Activated CD4-positive, alpha-beta memory T cell treated with anti-CD3 and anti-CD28 coated beads, Interleukin-2, amount 10 ng/mL, durations not matched to agents 7 days and 5 days (primary cell): ENCODE results near the gene ESRRA. TPM values are rescaled to one million over a fixed set of nuclear protein-coding genes. Genes with fewer than 3 reads are reported as not detected.

Source experiments
- CTCF ChIA-PET: fragments of 350-600 bp; sonication (Branson Sonifier 250); formaldehyde crosslinking; loops from one replicate; lab custom pipeline; 2021; ENCODE audit warnings: antibody characterized with exemption, inconsistent platforms; lab: Charles Lee
- POLR2A ChIA-PET: fragments of 350-600 bp; sonication (Branson Sonifier 250); formaldehyde crosslinking; loops from one replicate; lab custom pipeline; 2021; ENCODE audit warnings: antibody characterized with exemption; lab: Charles Lee
- DNase-seq: peaks from one replicate; pipeline ENCODE4 v3.0.0-alpha.2; 2020
- H3K27ac Mint-ChIP-seq: one replicate; pipeline ENCODE4 v1.8.0; 2021; ENCODE audit warnings: mild to moderate bottlenecking, mixed read lengths
- H3K27me3 Mint-ChIP-seq: one replicate; pipeline ENCODE4 v1.8.0; 2021; ENCODE audit warnings: mixed read lengths
- H3K36me3 Mint-ChIP-seq: one replicate; pipeline ENCODE4 v1.8.0; 2021; ENCODE audit warnings: low read depth, mixed read lengths
- H3K4me1 Mint-ChIP-seq: one replicate; pipeline ENCODE4 v1.8.0; 2021; ENCODE audit warnings: mixed read lengths
- H3K4me3 Mint-ChIP-seq: one replicate; pipeline ENCODE4 v1.8.0; 2021; ENCODE audit warnings: mild to moderate bottlenecking, mixed read lengths
- H3K9me3 Mint-ChIP-seq: one replicate; pipeline ENCODE4 v1.8.0; 2021; ENCODE audit warnings: mixed read lengths
- total RNA-seq, 2 experiments: library from RNA; stranded (reverse); gene quantifications; one replicate each; pipeline ENCODE4 v1.2.3, GENCODE V29; 2021

The ESRRA gene
- total RNA-seq, 2 experiments from 2014 or later, result 38.5 to 42.2 TPM

- Mint-ChIP-seq H3K27me3 (peaks cover 78% of the 10 kb centered on the region), H3K4me3 (no peak overlapping the region), H3K4me1 (peaks cover 24% of the 10 kb centered on the region), H3K27ac (no peak overlapping the region), H3K9me3 (no peaks in the 10 kb centered on the region), H3K36me3 (no peaks in the 10 kb centered on the region)
- POLR2A ChIA-PET, result no interaction called here
- no peak for DNase-seq
- CTCF ChIA-PET, result interaction anchor here (1.2 to 1.7 kb wide), 3 partner anchors 93 to 297 kb away, joined by 3 to 4 read pairs (median 3); no protein-coding TSS in a partner anchor
These were observed 7.5 kb upstream of the ESRRA start for GRCh38 chr11:64297699-64298358.

- H3K4me3 Mint-ChIP-seq, result no peak overlapping the region
- peaks cover 65% of the 10 kb centered on the region for H3K27me3 Mint-ChIP-seq
- ChIA-PET POLR2A (no interaction called here), CTCF (interaction anchor here (1.0 to 1.7 kb wide), 5 partner anchors 15 to 299 kb away, joined by 3 to 5 read pairs (median 3); partner anchors contain the start of gene BAD)
- no peaks in the 10 kb centered on the region for H3K36me3 Mint-ChIP-seq
- H3K4me1 Mint-ChIP-seq, result peaks cover 32% of the 10 kb centered on the region
- no peak overlapping the region for H3K27ac Mint-ChIP-seq
- DNase-seq, result no peak
- H3K9me3 Mint-ChIP-seq, result no peaks in the 10 kb centered on the region
These were observed 6.1 kb upstream of the ESRRA start for GRCh38 chr11:64298966-64299846.

GRCh38 chr11:64299847-64300648 lies 5.3 kb upstream of the ESRRA start, which contains the start of gene CATSPERZ:
CATSPERZ (plus strand) TSS chr11:64300358; CDS start chr11:64300411, 53 bp downstream.
- no peaks in the 10 kb centered on the region for H3K36me3 Mint-ChIP-seq
- peaks cover 34% of the 10 kb centered on the region for H3K4me1 Mint-ChIP-seq
- CTCF ChIA-PET, result interaction anchor here (1.0 to 6.3 kb wide), 22 partner anchors 8 to 299 kb away, joined by 3 to 154 read pairs (median 8); partner anchors contain the start of genes BAD, FERMT3, FKBP2 and GPR137
- H3K9me3 Mint-ChIP-seq, result no peaks in the 10 kb centered on the region
- no peak within 1 kb of the TSS for H3K27ac Mint-ChIP-seq
- no peak for DNase-seq
- peak within 1 kb of the TSS; percentile 47 for H3K4me3 Mint-ChIP-seq
- H3K27me3 Mint-ChIP-seq, result peaks cover 60% of the 10 kb centered on the region
- POLR2A ChIA-PET, result interaction anchor here (0.8 to 5.4 kb wide), 12 partner anchors 8 to 300 kb away, joined by 3 to 77 read pairs (median 4); partner anchors contain the start of genes BAD, FERMT3, GPR137 and PRDX5

GRCh38 chr11:64303109-64304031 lies 2.0 kb upstream of the ESRRA start:
- Mint-ChIP-seq H3K27me3 (peaks cover 26% of the 10 kb centered on the region), H3K9me3 (no peaks in the 10 kb centered on the region), H3K36me3 (peaks cover 11% of the 10 kb centered on the region), H3K4me1 (peaks cover 46% of the 10 kb centered on the region), H3K4me3 (peak overlapping the region; percentile 87), H3K27ac (peak overlapping the region; percentile 97)
- ChIA-PET CTCF (interaction anchor here (0.7 to 6.3 kb wide), 25 partner anchors 11 to 485 kb away, joined by 3 to 154 read pairs (median 6); partner anchors contain the start of genes BAD, DNAJC4, FERMT3 and FKBP2), POLR2A (interaction anchor here (0.8 to 5.4 kb wide), 16 partner anchors 11 to 160 kb away, joined by 3 to 77 read pairs (median 4); partner anchors contain the start of genes BAD, DNAJC4, FERMT3 and GPR137)
- DNase-seq, result no peak

GRCh38 chr11:64304032-64304315 lies 1.4 kb upstream of the ESRRA start:
- DNase-seq, result no peak
- ChIA-PET POLR2A (interaction anchor here (1.0 to 5.4 kb wide), 15 partner anchors 11 to 161 kb away, joined by 3 to 77 read pairs (median 4); partner anchors contain the start of genes BAD, DNAJC4, FERMT3 and GPR137), CTCF (interaction anchor here (0.9 to 6.3 kb wide), 25 partner anchors 11 to 122 kb away, joined by 3 to 154 read pairs (median 6); partner anchors contain the start of genes BAD, DNAJC4, FERMT3 and FKBP2)
- Mint-ChIP-seq H3K4me1 (peaks cover 46% of the 10 kb centered on the region), H3K27ac (peak overlapping the region; percentile 97), H3K4me3 (peak overlapping the region; percentile 87), H3K36me3 (peaks cover 11% of the 10 kb centered on the region), H3K27me3 (peaks cover 20% of the 10 kb centered on the region), H3K9me3 (no peaks in the 10 kb centered on the region)

GRCh38 chr11:64304316-64305072 lies 830 bp upstream of the ESRRA start:
- peak overlapping the region; percentile 97 for H3K27ac Mint-ChIP-seq
- H3K4me1 Mint-ChIP-seq, result peaks cover 48% of the 10 kb centered on the region
- peaks cover 14% of the 10 kb centered on the region for H3K36me3 Mint-ChIP-seq
- H3K27me3 Mint-ChIP-seq, result peaks cover 18% of the 10 kb centered on the region
- H3K9me3 Mint-ChIP-seq, result no peaks in the 10 kb centered on the region
- ChIA-PET CTCF (interaction anchor here (0.6 to 6.3 kb wide), 33 partner anchors 10 to 303 kb away, joined by 3 to 154 read pairs (median 5); partner anchors contain the start of genes BAD, DNAJC4, FERMT3 and FKBP2), POLR2A (interaction anchor here (0.8 to 5.4 kb wide), 21 partner anchors 10 to 474 kb away, joined by 3 to 77 read pairs (median 4); partner anchors contain the start of genes BAD, CCDC88B, DNAJC4 and FERMT3)
- peak overlapping the region; percentile 87 for H3K4me3 Mint-ChIP-seq
- peak; percentile 95 for DNase-seq

GRCh38 chr11:64305691-64306562 lies 603 bp downstream of the ESRRA start:
- Mint-ChIP-seq H3K4me3 (peak overlapping the region; percentile 99), H3K4me1 (peaks cover 40% of the 10 kb centered on the region), H3K27me3 (peaks cover 5% of the 10 kb centered on the region), H3K9me3 (no peaks in the 10 kb centered on the region), H3K36me3 (peaks cover 16% of the 10 kb centered on the region), H3K27ac (peak overlapping the region; percentile 93)
- POLR2A ChIA-PET, result interaction anchor here (1.3 to 5.4 kb wide), 6 partner anchors 11 to 61 kb away, joined by 4 to 68 read pairs (median 30); partner anchors contain the start of genes BAD, GPR137, PPP1R14B and PRDX5
- DNase-seq, result peak; percentile 77
- CTCF ChIA-PET, result interaction anchor here (0.6 to 6.3 kb wide), 8 partner anchors 11 to 119 kb away, joined by 3 to 154 read pairs (median 11); partner anchors contain the start of genes FERMT3, PRDX5 and TRMT112

- Mint-ChIP-seq H3K4me1 (peaks cover 39% of the 10 kb centered on the region), H3K27me3 (peaks cover 4% of the 10 kb centered on the region), H3K9me3 (no peaks in the 10 kb centered on the region), H3K4me3 (peak overlapping the region; percentile 99), H3K27ac (peak overlapping the region; percentile 93), H3K36me3 (peaks cover 18% of the 10 kb centered on the region)
- CTCF ChIA-PET, result interaction anchor here (0.6 to 6.3 kb wide), 3 partner anchors 11 to 62 kb away, joined by 3 to 80 read pairs (median 11); partner anchors contain the start of genes PRDX5 and TRMT112
- POLR2A ChIA-PET, result interaction anchor here (4.4 to 5.4 kb wide), 2 partner anchors 11 to 22 kb away, joined by 41 to 68 read pairs; partner anchors contain the start of genes BAD, GPR137, PRDX5 and TRMT112
- no peak for DNase-seq
These were observed 1.2 kb downstream of the ESRRA start for GRCh38 chr11:64306563-64306875.

- peak overlapping the region; percentile 10 for H3K27ac Mint-ChIP-seq
These were observed 1.7 kb downstream of the ESRRA start for GRCh38 chr11:64306876-64307622.

More at GRCh38 chr11:64306876-64307622, 1.7 kb downstream of the ESRRA start:
- CTCF ChIA-PET, result interaction anchor here (0.6 to 2.0 kb wide), 2 partner anchors 11 to 62 kb away, joined by 3 to 11 read pairs; partner anchors contain the start of genes PRDX5 and TRMT112
- no peaks in the 10 kb centered on the region for H3K27me3 Mint-ChIP-seq
- no peak for DNase-seq
- POLR2A ChIA-PET, result interaction anchor here (4.4 to 5.4 kb wide), 2 partner anchors 11 to 22 kb away, joined by 41 to 68 read pairs; partner anchors contain the start of genes BAD, GPR137, PRDX5 and TRMT112
- peak overlapping the region; percentile 99 for H3K4me3 Mint-ChIP-seq
- H3K9me3 Mint-ChIP-seq, result no peaks in the 10 kb centered on the region
- H3K4me1 Mint-ChIP-seq, result peaks cover 34% of the 10 kb centered on the region
- H3K36me3 Mint-ChIP-seq, result peaks cover 18% of the 10 kb centered on the region
